Gastrocnemius medialis (tissue), 4 donors: ENCODE measurements around the gene ARHGAP26.

Experiments used
- POLR2A ChIP-seq, 2 donors: fragments of 450-650 bp; IDR thresholded peaks; one replicate each; pipeline ENCODE4 v1.6.1; 2017; ENCODE audit warnings: antibody characterized with exemption in 2 of 2, mild to moderate bottlenecking in 2 of 2, moderate library complexity in 2 of 2
- TF ChIP-seq, protein P1 (sequence below), 5 experiments: fragments of 450-650 bp in 3 of 5; fragments of 200-600 bp in 2 of 5; sonication (generic) in 2 of 5; IDR thresholded peaks in 4 of 5; conservative IDR thresholded peaks in 1 of 5; 1 replicate in 4 of 5; 2 replicates in 1 of 5; pipeline ENCODE4 v1.5.1; 2016 to 2019; ENCODE audit warnings: antibody characterized with exemption in 5 of 5, mild to moderate bottlenecking in 3 of 5, moderate library complexity in 3 of 5

GRCh38 chr5:143192191-143192900 is 422.2 kb downstream of the ARHGAP26 start:
- TF ChIP-seq, protein P1, sequence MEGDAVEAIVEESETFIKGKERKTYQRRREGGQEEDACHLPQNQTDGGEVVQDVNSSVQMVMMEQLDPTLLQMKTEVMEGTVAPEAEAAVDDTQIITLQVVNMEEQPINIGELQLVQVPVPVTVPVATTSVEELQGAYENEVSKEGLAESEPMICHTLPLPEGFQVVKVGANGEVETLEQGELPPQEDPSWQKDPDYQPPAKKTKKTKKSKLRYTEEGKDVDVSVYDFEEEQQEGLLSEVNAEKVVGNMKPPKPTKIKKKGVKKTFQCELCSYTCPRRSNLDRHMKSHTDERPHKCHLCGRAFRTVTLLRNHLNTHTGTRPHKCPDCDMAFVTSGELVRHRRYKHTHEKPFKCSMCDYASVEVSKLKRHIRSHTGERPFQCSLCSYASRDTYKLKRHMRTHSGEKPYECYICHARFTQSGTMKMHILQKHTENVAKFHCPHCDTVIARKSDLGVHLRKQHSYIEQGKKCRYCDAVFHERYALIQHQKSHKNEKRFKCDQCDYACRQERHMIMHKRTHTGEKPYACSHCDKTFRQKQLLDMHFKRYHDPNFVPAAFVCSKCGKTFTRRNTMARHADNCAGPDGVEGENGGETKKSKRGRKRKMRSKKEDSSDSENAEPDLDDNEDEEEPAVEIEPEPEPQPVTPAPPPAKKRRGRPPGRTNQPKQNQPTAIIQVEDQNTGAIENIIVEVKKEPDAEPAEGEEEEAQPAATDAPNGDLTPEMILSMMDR (IDR thresholded peaks at IDR 0.05 in 4 of 5, conservative IDR thresholded peaks at IDR 0.05 in 1 of 5): no peak
- TF ChIP-seq POLR2A (IDR thresholded peaks at IDR 0.05): no peak
